ENCODE results near the gene CNOT3.
"Not testable (repeated sequence)": the region's sequence is repeated elsewhere in the genome, so short reads cannot be mapped to it uniquely, and the experiment has no call there.

Gene CNOT3

DNA sequence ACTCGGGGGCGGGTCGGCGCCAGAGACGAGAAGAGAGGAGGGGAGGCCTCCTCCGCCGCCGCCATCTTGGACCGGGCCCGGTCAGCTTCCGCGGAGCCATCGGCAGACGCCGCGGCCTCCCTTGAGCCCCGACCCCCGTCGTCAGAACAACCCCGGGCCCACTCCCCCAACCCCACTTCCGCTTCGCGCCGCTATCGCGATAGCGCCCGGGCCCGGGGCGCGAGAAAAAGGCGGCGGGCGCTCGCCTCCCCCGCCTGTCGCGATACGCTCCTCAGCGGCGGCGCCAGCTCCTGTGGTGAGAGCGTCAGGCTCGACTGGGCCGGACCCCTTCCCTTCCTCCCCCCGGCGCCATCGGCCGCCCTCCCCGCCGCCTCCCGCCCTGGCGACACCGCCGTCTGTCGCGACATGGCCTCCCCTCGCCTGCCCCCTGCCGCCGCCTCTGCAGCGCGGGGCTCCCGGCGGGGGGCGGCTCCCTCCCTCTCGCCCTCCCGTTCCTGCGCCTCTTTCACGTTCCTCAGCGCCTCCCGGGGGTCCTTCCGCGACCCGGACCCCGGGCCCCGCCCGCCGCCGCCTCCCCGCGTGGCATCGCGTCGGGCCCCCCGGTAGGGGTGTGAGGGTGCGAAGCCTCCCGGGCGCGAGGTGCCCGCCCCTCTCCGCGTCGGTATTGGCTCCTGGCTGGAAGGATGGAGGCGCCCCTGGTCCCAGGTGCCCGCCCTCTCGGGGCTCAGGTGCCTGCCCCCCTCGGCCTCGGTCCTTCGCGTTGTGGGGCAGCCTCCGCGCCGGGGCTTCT lies at the start of gene CNOT3:
CNOT3 (plus strand) TSS at position 64 of the 790 bp plus-strand sequence. CDS start 5,217 bp downstream, outside the sequence.
- DNase-seq (ENCODE audit: low read depth), result no peak
- H3K4me3 ChIP-seq (ENCODE audit: control insufficient read depth, low read depth, low read length), result peak within 1 kb of the TSS; percentile 68
- TF ChIP-seq CTCF (conservative IDR thresholded peaks at IDR 0.05; ENCODE audit: control insufficient read depth, insufficient read depth, low read depth, low read length), result no peak

GRCh38 chr19:54094426-54095000 lies 43.0 kb upstream of the CNOT3 start:
- no peak for TF ChIP-seq CTCF (conservative IDR thresholded peaks at IDR 0.05; ENCODE audit: control insufficient read depth, insufficient read depth, low read depth, low read length)
- H3K4me3 ChIP-seq (ENCODE audit: control insufficient read depth, low read depth, low read length), result no peak overlapping the region
- DNase-seq (ENCODE audit: low read depth), result no peak

GRCh38 chr19:54095136-54095858 lies 42.3 kb upstream of the CNOT3 start:
- no peak for TF ChIP-seq CTCF (conservative IDR thresholded peaks at IDR 0.05; ENCODE audit: control insufficient read depth, insufficient read depth, low read depth, low read length)
- H3K4me3 ChIP-seq (ENCODE audit: control insufficient read depth, low read depth, low read length), result no peak overlapping the region
- DNase-seq (ENCODE audit: low read depth), result no peak

DNA sequence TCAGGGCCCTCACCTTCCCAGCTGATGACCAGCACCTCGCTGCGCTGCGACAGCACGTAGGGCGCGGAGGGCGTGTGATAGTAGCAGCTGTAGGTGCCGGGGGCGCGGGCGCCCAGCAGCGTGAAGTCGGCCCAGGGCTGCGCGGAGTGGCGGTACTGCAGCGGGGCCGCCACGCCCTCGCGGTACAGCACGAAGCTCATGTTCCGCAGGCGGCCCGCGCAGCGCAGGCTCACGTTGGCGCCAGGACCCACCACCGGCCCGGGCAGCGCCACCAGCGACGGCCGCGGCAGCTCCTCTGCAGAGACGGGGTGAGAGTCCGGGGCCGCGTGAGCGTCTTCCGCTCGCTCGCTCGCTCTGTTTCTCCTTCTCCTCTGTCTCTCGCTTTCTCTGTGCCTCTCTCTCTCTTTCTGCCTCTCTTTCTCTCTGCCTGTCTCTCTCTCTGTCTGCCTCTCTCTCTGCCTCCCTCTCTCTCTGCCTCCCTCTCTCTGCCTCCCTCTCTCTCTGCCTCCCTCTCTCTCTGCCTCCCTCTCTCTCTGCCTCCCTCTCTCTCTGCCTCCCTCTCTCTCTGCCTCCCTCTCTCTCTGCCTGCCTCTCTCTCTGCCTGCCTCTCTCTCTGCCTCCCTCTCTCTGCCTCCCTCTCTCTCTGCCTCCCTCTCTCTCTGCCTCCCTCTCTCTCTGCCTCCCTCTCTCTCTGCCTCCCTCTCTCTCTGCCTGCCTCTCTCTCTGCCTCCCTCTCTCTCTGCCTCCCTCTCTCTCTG lies 41.5 kb upstream of the CNOT3 start:
- H3K4me3 ChIP-seq (ENCODE audit: control insufficient read depth, low read depth, low read length), result peak overlapping the region; percentile 19
- DNase-seq (ENCODE audit: low read depth), result peak; percentile 28

GRCh38 chr19:54096617-54097106 lies 40.9 kb upstream of the CNOT3 start:
- peak; percentile 57 for DNase-seq (ENCODE audit: low read depth)
- H3K4me3 ChIP-seq (ENCODE audit: control insufficient read depth, low read depth, low read length), result peak overlapping the region; percentile 26
- TF ChIP-seq CTCF (conservative IDR thresholded peaks at IDR 0.05; ENCODE audit: control insufficient read depth, insufficient read depth, low read depth, low read length), result peak; percentile 57

DNA sequence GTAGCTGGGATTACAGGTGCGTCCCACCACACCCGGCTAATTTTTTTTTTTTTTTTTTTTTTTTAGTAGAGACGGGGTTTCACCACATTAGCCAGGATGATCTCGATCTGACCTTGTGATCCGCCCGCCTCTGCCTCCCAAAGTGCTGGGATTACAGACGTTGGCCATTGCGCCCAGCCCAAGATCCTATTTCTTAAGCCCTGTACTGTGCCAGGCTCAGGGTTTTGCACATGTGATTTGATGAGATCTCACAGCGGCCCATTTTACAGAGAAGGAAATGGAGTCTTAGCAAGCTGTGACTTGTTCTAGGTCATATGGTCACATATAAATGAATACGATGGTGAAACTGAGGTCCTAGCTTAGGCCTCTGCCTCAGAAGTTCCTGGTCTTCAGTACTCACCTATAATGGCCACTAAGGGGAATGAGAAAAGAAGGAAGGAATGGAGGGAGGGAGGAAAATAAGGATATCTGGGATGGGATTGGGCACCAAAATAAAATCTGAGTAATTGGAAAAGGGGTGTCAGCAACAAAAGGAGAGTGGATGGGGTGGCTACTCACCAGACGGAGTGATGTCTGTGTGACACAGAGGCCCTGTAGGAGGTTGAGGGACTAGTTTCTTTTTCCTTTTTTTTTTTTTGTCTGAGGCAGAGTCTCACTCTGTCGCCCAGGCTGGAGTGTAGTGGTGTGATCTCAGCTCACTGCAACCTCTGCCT lies 38.2 kb upstream of the CNOT3 start:
- TF ChIP-seq CTCF (conservative IDR thresholded peaks at IDR 0.05; ENCODE audit: control insufficient read depth, insufficient read depth, low read depth, low read length), result no peak
- no peak for DNase-seq (ENCODE audit: low read depth)
- H3K4me3 ChIP-seq (ENCODE audit: control insufficient read depth, low read depth, low read length), result no peak overlapping the region

DNA sequence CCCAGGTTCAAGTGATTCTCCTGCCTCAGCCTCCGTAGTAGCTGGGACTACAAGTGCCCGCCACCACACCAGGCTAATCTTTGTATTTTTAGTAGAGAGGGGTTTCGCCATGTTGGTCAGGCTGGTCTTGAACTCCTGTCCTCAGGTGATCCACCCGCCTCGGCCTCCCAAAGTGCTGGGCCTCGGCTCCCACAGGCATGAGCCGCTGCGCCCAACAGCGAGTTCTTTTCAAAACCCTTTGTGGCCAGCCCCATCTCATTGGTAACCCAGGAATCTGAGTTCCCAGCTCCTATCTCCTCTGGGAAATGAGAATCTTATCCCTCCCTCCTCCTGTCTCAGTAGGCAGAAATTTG lies 37.7 kb upstream of the CNOT3 start:
- not testable (repeated sequence) for DNase-seq (ENCODE audit: low read depth); H3K4me3 ChIP-seq (ENCODE audit: control insufficient read depth, low read depth, low read length)
